B cell (primary cell): ENCODE measurements around the gene SLC6A7.

ENCODE experiments used
- CTCF ChIP-seq: fragments of 200-600 bp; IDR thresholded peaks from one replicate; pipeline ENCODE4 v1.8.0; 2022; ENCODE audit warnings: antibody characterized with exemption, mild to moderate bottlenecking
- EZH2 ChIP-seq: IDR thresholded peaks from 2 replicates; pipeline ENCODE4 v1.6.1; 2012; ENCODE audit warnings: borderline replicate concordance, low read depth, mild to moderate bottlenecking, moderate library complexity, low read length; ENCODE audit not compliant: insufficient read depth, poor library complexity, severe bottlenecking

- no peak for TF ChIP-seq EZH2
- TF ChIP-seq CTCF: no peak
These were observed 28.8 kb downstream of the SLC6A7 start for GRCh38 chr5:150218693-150219035.
